ENCODE measurements around the gene ACE. TPM values are rescaled to one million over a fixed set of nuclear protein-coding genes. Genes with fewer than 3 reads are reported as not detected.
A peak's percentile ranks its signal among the peaks of the same experiment; 100 is the strongest.
"Not testable (repeated sequence)": the region's sequence is repeated elsewhere in the genome, so short reads cannot be mapped to it uniquely, and the experiment has no call there.

Gene ACE
- total RNA-seq, 2 donors from 2014 or later, result 38.3 to 45.2 TPM

DNA sequence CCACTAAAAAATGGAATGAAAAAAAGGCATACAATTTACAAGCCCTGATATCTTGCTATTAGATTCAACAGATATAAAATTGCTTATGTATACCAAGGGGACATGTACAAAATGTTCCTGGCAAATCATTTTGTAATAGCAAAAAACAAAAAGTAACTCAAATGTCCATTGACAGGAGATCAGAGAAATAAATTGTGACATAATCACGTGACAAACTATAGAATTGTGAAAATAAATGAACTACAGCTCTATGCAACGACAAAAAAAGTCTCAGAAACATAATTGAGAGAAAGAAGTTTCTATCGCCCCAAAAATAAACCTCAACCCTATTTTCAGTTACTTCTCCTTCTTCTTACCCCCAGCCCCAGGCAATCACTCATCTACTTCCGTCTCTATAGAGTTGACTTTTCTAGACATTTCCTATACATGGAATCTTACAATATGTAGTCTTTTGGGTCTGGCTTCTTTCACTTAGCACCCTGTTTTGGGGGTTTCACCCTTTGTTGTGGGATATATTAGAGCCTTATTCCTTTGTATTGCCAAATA, 12.1 kb upstream of the ACE start:
- TF ChIP-seq, protein P1, sequence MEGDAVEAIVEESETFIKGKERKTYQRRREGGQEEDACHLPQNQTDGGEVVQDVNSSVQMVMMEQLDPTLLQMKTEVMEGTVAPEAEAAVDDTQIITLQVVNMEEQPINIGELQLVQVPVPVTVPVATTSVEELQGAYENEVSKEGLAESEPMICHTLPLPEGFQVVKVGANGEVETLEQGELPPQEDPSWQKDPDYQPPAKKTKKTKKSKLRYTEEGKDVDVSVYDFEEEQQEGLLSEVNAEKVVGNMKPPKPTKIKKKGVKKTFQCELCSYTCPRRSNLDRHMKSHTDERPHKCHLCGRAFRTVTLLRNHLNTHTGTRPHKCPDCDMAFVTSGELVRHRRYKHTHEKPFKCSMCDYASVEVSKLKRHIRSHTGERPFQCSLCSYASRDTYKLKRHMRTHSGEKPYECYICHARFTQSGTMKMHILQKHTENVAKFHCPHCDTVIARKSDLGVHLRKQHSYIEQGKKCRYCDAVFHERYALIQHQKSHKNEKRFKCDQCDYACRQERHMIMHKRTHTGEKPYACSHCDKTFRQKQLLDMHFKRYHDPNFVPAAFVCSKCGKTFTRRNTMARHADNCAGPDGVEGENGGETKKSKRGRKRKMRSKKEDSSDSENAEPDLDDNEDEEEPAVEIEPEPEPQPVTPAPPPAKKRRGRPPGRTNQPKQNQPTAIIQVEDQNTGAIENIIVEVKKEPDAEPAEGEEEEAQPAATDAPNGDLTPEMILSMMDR (IDR thresholded peaks at IDR 0.05), result no peak
- no peak overlapping the region for H3K4me3 ChIP-seq
- no peak for DNase-seq
- no peaks in the 10 kb centered on the region for H3K27me3 ChIP-seq
- intact Hi-C loops (cut with DNase I), result no loop called here
- H3K4me1 ChIP-seq, result no peaks in the 10 kb centered on the region
- no peak overlapping the region for H3K9ac ChIP-seq (ENCODE audit: low read depth in 2 of 2, low read length in 2 of 2)
- H3K9me3 ChIP-seq, result no peaks in the 10 kb centered on the region
- no peaks in the 10 kb centered on the region for H3K36me3 ChIP-seq
- no peak overlapping the region for H3K27ac ChIP-seq

DNA sequence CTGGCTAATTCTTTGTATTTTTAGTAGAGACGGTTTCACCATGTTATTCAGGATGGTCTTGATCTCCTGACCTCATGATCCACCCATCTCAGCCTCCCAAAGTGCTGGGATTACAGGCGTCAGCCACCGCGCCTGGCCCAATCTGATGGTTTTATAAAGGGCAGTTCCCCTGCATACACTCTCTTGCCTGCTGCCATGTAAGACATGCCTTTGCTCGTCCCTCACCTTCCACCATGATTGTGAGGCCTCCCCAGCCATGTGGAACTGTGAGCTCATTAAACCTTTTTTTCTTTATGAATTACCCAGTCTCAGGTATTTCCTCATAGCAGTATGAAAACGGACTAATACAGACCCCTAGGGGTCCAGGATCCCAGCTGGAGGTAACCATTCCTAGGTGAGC, 8.8 kb upstream of the ACE start:
- DNase-seq; H3K9ac ChIP-seq (ENCODE audit: low read depth in 2 of 2, low read length in 2 of 2); H3K27ac ChIP-seq; H3K36me3 ChIP-seq; H3K4me3 ChIP-seq; intact Hi-C loops (cut with DNase I); H3K4me1 ChIP-seq; H3K27me3 ChIP-seq; H3K9me3 ChIP-seq: not testable (repeated sequence)

DNA sequence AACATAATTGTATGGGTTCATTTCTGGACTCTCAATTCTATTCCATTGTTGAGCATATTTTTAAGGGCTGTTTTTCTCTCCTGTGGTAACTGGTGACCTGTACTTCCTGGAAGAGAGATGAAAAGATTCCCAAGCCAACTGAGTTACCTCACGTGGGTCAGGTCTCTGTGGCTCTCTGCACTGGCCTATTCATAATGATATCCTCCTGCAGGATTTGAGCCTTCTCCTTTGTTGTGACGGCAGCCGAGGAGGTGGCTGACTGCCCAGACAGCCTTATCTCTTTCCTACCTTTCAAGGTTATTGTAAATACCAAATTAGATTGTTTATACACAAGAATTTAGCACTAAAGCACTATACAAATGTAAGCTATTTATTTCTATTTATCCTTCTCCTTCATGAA, 2.7 kb upstream of the ACE start:
- DNase-seq, result peak; percentile 34
- intact Hi-C loops (cut with DNase I), result no loop called here
- no peaks in the 10 kb centered on the region for H3K36me3 ChIP-seq
- H3K4me1 ChIP-seq, result peaks cover 18% of the 10 kb centered on the region
- TF ChIP-seq, protein P1 (IDR thresholded peaks at IDR 0.05), result no peak
- H3K9ac ChIP-seq (ENCODE audit: low read depth in 2 of 2, low read length in 2 of 2), result no peak overlapping the region
- H3K27me3 ChIP-seq, result peaks cover 6% of the 10 kb centered on the region
- H3K27ac ChIP-seq, result no peak overlapping the region
- H3K9me3 ChIP-seq, result no peaks in the 10 kb centered on the region
- no peak overlapping the region for H3K4me3 ChIP-seq

DNA sequence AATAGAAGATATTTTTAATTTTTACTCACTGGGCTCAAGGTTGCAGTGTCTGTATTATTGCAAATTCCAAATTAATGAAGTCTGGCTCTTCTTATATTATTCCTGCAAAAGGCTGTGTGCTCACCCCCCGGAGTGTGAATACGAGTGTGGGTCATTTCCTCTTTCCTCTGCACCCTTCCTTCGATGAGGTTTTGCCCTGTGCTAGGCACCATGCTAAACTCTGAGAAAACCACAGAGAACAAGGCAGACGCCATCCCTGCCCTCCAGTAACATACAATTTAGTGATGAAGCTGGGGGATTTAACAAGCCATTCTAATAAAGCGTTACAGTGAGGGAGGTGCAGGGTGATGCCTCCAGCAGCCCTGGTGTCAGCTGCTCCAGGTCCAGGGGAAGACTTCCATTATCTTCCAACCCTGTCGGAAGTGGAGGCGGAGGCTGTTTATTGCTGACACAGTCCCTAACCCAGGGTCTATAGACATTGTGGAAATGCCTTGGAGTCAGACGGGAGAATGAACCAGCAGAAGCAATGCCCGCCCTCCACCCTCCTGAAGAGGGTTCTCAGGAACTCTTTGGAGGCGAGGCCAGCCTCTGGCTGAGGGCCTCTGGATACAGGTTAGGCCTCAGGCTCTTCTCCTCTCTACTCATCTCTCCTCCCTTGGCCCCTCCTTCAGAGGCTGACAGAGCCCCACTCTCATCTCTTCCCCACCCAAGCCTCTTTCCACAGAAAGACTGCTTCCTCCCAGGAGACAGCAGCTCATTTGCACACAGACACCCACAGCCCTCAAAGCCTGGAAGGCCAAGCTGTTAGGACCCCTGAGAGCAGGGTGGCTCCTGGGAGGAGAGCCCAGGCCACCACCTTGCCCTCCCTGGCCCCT, 2.0 kb upstream of the ACE start:
- no peak for DNase-seq
- no peak overlapping the region for H3K27ac ChIP-seq
- H3K4me3 ChIP-seq, result no peak overlapping the region
- intact Hi-C loops (cut with DNase I), result loop anchor here (5.0 kb wide), 1 partner anchor 48 kb away; no protein-coding TSS in a partner anchor
- H3K27me3 ChIP-seq, result peaks cover 6% of the 10 kb centered on the region
- H3K4me1 ChIP-seq, result peaks cover 18% of the 10 kb centered on the region
- H3K36me3 ChIP-seq, result no peaks in the 10 kb centered on the region
- TF ChIP-seq, protein P1 (IDR thresholded peaks at IDR 0.05), result no peak
- no peak overlapping the region for H3K9ac ChIP-seq (ENCODE audit: low read depth in 2 of 2, low read length in 2 of 2)
- H3K9me3 ChIP-seq, result no peaks in the 10 kb centered on the region

DNA sequence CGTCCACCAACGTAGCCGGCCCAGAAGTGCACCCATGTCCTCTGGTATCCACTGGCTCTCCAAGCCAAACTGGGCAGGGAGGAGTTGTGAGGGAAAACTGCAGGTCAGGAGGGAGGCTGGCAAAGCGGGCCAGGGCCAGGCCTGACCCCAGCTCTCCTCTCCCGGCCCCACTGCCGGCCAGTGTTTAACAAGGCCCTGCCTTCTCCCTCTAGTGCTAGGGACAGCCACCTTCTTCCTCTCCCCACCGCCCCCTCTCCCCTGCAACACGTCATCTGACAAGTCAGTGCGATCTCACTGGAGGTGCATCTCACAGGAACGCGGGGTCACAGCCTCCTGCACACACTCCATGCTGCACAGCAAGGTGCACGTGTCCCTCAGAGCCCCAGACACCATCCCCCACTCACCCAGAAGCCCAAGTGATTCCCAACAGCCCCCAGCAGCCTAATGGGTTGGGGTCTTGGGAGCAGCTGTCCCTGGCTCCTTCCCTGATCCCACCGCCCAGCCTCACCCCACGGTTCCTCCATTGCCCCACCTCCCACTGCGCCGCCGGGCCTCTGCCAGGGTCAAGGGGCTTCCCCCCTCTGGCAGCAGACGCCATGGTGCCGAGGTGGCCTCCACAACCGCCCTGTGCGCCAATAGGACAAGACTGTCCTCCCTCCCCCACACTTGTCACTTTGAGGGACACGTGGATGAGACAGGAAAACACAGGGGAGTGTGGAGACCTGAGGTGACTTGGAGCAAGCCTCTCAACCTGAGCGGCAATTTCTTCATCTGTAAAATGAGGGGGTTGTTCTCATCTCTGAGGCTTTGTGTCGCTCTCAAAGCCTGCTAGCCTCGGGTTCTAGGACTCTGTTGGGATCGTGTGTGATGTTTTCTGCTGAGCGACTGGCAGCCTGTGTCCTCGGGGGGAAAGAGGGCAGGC, 1.1 kb upstream of the ACE start:
- peak overlapping the region; percentile 65 for H3K4me3 ChIP-seq
- no peak overlapping the region for H3K27ac ChIP-seq
- TF ChIP-seq, protein P1 (IDR thresholded peaks at IDR 0.05), result no peak
- H3K27me3 ChIP-seq, result peaks cover 6% of the 10 kb centered on the region
- no peak for DNase-seq
- H3K4me1 ChIP-seq, result peaks cover 18% of the 10 kb centered on the region
- peak overlapping the region in 1 of 2 donors; percentile 14 for H3K9ac ChIP-seq (ENCODE audit: low read depth in 2 of 2, low read length in 2 of 2)
- H3K36me3 ChIP-seq, result no peaks in the 10 kb centered on the region
- intact Hi-C loops (cut with DNase I), result loop anchor here (5.0 kb wide), 1 partner anchor 48 kb away; no protein-coding TSS in a partner anchor
- H3K9me3 ChIP-seq, result no peaks in the 10 kb centered on the region

Measured in colonic mucosa (tissue), 4 donors.